IPS DF 4.7 (cell line): ENCODE measurements around the gene MUC5B.

Experiments used
- DNase-seq: peaks from one replicate; pipeline ENCODE4 v3.0.0-alpha.2; 2013; ENCODE audit warnings: low spot score; ENCODE audit errors: extremely low read depth

The MUC5B gene

GRCh38 chr11:1219834-1220815 is 2.7 kb upstream of the MUC5B start:
- DNase-seq: no peak

GRCh38 chr11:1220941-1221721 is 1.7 kb upstream of the MUC5B start:
- DNase-seq: no peak

GRCh38 chr11:1221848-1222311 is 986 bp upstream of the MUC5B start:
- DNase-seq: no peak

GRCh38 chr11:1223346-1224110 is 662 bp downstream of the MUC5B start:
- no peak for DNase-seq

GRCh38 chr11:1224111-1224490 is 1.2 kb downstream of the MUC5B start:
- DNase-seq: no peak

- no peak for DNase-seq
These were observed 1.9 kb downstream of the MUC5B start for GRCh38 chr11:1224491-1225385.

- DNase-seq: no peak
These were observed 2.7 kb downstream of the MUC5B start for GRCh38 chr11:1225386-1226225.

- no peak for DNase-seq
These were observed 3.5 kb downstream of the MUC5B start for GRCh38 chr11:1226226-1226985.

GRCh38 chr11:1226986-1227550 is 4.2 kb downstream of the MUC5B start:
- DNase-seq: no peak

- no peak for DNase-seq
These were observed 4.8 kb downstream of the MUC5B start for GRCh38 chr11:1227551-1228100.

GRCh38 chr11:1228101-1228821 is 5.4 kb downstream of the MUC5B start:
- DNase-seq: no peak

- DNase-seq: no peak
These were observed 6.1 kb downstream of the MUC5B start for GRCh38 chr11:1228921-1229451.

GRCh38 chr11:1229471-1230120 is 6.7 kb downstream of the MUC5B start:
- DNase-seq: no peak

- DNase-seq: no peak
These were observed 7.2 kb downstream of the MUC5B start for GRCh38 chr11:1230121-1230455.

GRCh38 chr11:1230456-1231395 is 7.9 kb downstream of the MUC5B start:
- no peak for DNase-seq
